ENCODE measurements around the gene TCN1.

TCN1 gene

GRCh38 chr11:59807047-59807610, 59.2 kb downstream of the TCN1 start:
- DNase-seq (ENCODE audit: low spot score): no peak

GRCh38 chr11:59804061-59804460, 62.2 kb downstream of the TCN1 start:
- no peak for DNase-seq (ENCODE audit: low spot score)
